Astrocyte (in vitro differentiated cells and primary cell): ENCODE data around the gene EMP3.

ENCODE experiments used
- EZH2 ChIP-seq: IDR thresholded peaks from 2 replicates; pipeline ENCODE4 v1.6.1; 2012; ENCODE audit warnings: mild to moderate bottlenecking, low read length, inconsistent platforms; ENCODE audit not compliant: insufficient read depth
- TF ChIP-seq, protein P1 (sequence below): IDR thresholded peaks from 2 replicates; pipeline ENCODE4 v1.5.1; 2011; ENCODE audit warnings: low read depth, mild to moderate bottlenecking, inconsistent platforms, low read length, moderate library complexity; ENCODE audit not compliant: insufficient read depth

DNA sequence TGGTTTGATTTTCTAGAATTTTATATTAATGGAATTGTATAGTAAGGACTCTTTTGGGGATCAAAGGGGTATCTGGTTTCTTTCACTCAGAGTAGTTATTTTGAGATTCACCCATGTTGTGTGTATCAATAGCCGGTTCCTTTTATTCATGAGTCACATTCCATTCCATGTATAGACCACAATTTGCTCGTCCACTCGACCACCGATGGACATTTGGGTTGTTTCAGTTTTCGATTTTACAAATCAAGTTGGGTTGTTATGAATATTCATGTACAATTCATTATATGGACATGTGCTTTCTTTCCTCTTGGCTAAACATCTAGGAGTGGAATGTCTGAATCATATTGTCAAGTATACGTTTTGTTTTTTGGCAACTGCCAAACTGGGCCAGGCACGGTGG is 9.6 kb upstream of the EMP3 start:
- TF ChIP-seq, protein P1, sequence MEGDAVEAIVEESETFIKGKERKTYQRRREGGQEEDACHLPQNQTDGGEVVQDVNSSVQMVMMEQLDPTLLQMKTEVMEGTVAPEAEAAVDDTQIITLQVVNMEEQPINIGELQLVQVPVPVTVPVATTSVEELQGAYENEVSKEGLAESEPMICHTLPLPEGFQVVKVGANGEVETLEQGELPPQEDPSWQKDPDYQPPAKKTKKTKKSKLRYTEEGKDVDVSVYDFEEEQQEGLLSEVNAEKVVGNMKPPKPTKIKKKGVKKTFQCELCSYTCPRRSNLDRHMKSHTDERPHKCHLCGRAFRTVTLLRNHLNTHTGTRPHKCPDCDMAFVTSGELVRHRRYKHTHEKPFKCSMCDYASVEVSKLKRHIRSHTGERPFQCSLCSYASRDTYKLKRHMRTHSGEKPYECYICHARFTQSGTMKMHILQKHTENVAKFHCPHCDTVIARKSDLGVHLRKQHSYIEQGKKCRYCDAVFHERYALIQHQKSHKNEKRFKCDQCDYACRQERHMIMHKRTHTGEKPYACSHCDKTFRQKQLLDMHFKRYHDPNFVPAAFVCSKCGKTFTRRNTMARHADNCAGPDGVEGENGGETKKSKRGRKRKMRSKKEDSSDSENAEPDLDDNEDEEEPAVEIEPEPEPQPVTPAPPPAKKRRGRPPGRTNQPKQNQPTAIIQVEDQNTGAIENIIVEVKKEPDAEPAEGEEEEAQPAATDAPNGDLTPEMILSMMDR = no peak
- no peak for TF ChIP-seq EZH2
